ENCODE measurements around the gene MAGI1.

The MAGI1 gene

GRCh38 chr3:66038726-66039589 is at the start of gene MAGI1:
MAGI1 (minus strand) TSS chr3:66038918; CDS start chr3:66038308, 610 bp downstream.
- no peak within 1 kb of the TSS for H3K27ac ChIP-seq (ENCODE audit: low read depth, low read length)
- peak within 1 kb of the TSS; percentile 36 for H3K4me3 ChIP-seq (ENCODE audit: insufficient read depth, low read length, poor library complexity, severe bottlenecking)
- H3K36me3 ChIP-seq (ENCODE audit: low read length): no peaks in the 10 kb centered on the region
- H3K9me2 ChIP-seq (replicated peaks; ENCODE audit: insufficient read depth, low read length): no peaks in the 10 kb centered on the region
- H4K20me1 ChIP-seq (ENCODE audit: low read depth, low read length): no peaks in the 10 kb centered on the region
- H3K9me3 ChIP-seq (ENCODE audit: insufficient read depth, low read length): no peaks in the 10 kb centered on the region
- TF ChIP-seq EZH2phosphoT487 (conservative IDR thresholded peaks at IDR 0.05; ENCODE audit: low read length) (no peak), CTCF (IDR thresholded peaks at IDR 0.05; ENCODE audit: insufficient read depth, low read length, poor library complexity, severe bottlenecking) (no peak)
- H3K27me3 ChIP-seq (ENCODE audit: low read length): no peaks in the 10 kb centered on the region
- no peaks in the 10 kb centered on the region for H3K79me2 ChIP-seq (ENCODE audit: insufficient read depth, low read length)
- H3F3A ChIP-seq (ENCODE audit: insufficient read depth): no peaks in the 10 kb centered on the region
- no peak within 1 kb of the TSS for H3K9ac ChIP-seq (ENCODE audit: low read length)
- peak within 1 kb of the TSS; percentile 31 for H2AFZ ChIP-seq (ENCODE audit: low read depth, low read length, severe bottlenecking)
- peak within 1 kb of the TSS; percentile 36 for H3K4me2 ChIP-seq (ENCODE audit: low read depth, low read length, poor library complexity, severe bottlenecking)

- Histone ChIP-seq H2AFZ (ENCODE audit: low read depth, low read length, severe bottlenecking) (no peak overlapping the region), H3K27me3 (ENCODE audit: low read length) (no peaks in the 10 kb centered on the region), H3F3A (ENCODE audit: insufficient read depth) (no peaks in the 10 kb centered on the region), H3K4me3 (ENCODE audit: insufficient read depth, low read length, poor library complexity, severe bottlenecking) (no peak overlapping the region), H3K9me2 (replicated peaks; ENCODE audit: insufficient read depth, low read length) (no peaks in the 10 kb centered on the region), H3K27ac (ENCODE audit: low read depth, low read length) (no peak overlapping the region), H4K20me1 (ENCODE audit: low read depth, low read length) (no peaks in the 10 kb centered on the region), H3K4me2 (ENCODE audit: low read depth, low read length, poor library complexity, severe bottlenecking) (no peak overlapping the region), H3K79me2 (ENCODE audit: insufficient read depth, low read length) (no peaks in the 10 kb centered on the region), H3K9me3 (ENCODE audit: insufficient read depth, low read length) (no peaks in the 10 kb centered on the region), H3K9ac (ENCODE audit: low read length) (no peak overlapping the region), H3K36me3 (ENCODE audit: low read length) (no peaks in the 10 kb centered on the region)
- TF ChIP-seq EZH2phosphoT487 (conservative IDR thresholded peaks at IDR 0.05; ENCODE audit: low read length): no peak
- no peak for TF ChIP-seq CTCF (IDR thresholded peaks at IDR 0.05; ENCODE audit: insufficient read depth, low read length, poor library complexity, severe bottlenecking)
These were observed 45.1 kb upstream of the MAGI1 start for GRCh38 chr3:66083784-66084213.

- Histone ChIP-seq H3K9me2 (replicated peaks; ENCODE audit: insufficient read depth, low read length) (no peaks in the 10 kb centered on the region), H3K79me2 (ENCODE audit: insufficient read depth, low read length) (no peaks in the 10 kb centered on the region), H3K27ac (ENCODE audit: low read depth, low read length) (no peak overlapping the region), H3K4me3 (ENCODE audit: insufficient read depth, low read length, poor library complexity, severe bottlenecking) (no peak overlapping the region), H3K9me3 (ENCODE audit: insufficient read depth, low read length) (no peaks in the 10 kb centered on the region), H3K4me2 (ENCODE audit: low read depth, low read length, poor library complexity, severe bottlenecking) (no peak overlapping the region), H3K36me3 (ENCODE audit: low read length) (no peaks in the 10 kb centered on the region), H3F3A (ENCODE audit: insufficient read depth) (no peaks in the 10 kb centered on the region), H4K20me1 (ENCODE audit: low read depth, low read length) (no peaks in the 10 kb centered on the region), H3K27me3 (ENCODE audit: low read length) (no peaks in the 10 kb centered on the region), H2AFZ (ENCODE audit: low read depth, low read length, severe bottlenecking) (no peak overlapping the region), H3K9ac (ENCODE audit: low read length) (no peak overlapping the region)
- TF ChIP-seq EZH2phosphoT487 (conservative IDR thresholded peaks at IDR 0.05; ENCODE audit: low read length) (no peak), CTCF (IDR thresholded peaks at IDR 0.05; ENCODE audit: insufficient read depth, low read length, poor library complexity, severe bottlenecking) (no peak)
These were observed 44.5 kb upstream of the MAGI1 start for GRCh38 chr3:66083096-66083678.
